Measurements from ENCODE around the gene SLC45A2. TPM values are rescaled to one million over a fixed set of nuclear protein-coding genes. Genes with fewer than 3 reads are reported as not detected.

Gene SLC45A2
- polyA plus RNA-seq, 3 donors: not detected

DNA sequence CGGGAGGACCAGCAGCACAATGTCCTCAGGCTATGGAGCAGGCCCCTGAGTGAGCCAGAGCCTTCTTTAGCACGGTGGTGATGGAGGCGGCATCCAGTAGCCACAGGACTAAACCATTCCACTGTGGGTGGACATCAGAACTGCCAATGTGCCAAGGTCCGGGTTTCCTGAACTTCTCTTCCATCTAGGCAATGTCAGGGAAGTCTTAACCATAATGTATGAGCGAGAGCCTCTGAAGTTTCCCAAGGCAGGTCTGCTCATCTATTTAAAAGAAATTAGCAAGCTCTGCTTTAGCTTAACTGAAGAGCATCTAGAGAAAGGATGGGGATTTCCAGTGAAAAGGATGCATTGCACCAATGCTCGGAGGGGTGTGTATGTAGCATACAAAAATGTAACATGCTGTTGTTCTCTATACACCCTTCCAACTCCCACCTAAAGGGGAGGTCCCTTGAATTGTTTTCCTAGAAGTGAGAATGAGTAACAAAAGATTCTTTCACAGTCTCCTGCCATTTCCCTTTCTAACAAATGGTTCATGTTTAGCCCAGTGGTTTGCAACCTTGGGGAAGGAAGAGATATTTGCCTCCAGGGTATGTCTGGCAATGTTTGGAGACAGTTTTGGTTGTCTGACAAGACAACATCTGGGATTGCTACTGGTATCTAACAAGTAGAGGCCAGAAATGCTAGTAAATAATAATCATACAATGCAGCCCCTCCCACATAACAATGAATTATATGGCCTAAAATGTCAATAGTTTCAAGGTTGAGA, 54.4 kb downstream of the SLC45A2 start:
- peaks cover 0 to 6% (median 4%) of the 10 kb centered on the region in 3 donors for H3K27me3 Mint-ChIP-seq (ENCODE audit: low read depth in 3 of 3)
- Histone ChIP-seq H3K4me3 (replicated peaks in 1 of 3; ENCODE audit: low read depth in 2 of 3, low read length in 3 of 3) (no peak overlapping the region), H3K4me1 (ENCODE audit: control insufficient read depth in 1 of 2, insufficient read depth in 2 of 2, low read length in 2 of 2) (no peaks in the 10 kb centered on the region), H3K79me2 (ENCODE audit: insufficient read depth, low read length) (no peaks in the 10 kb centered on the region), H3K27ac (ENCODE audit: low read depth in 1 of 2, low read length in 2 of 2) (no peak overlapping the region), H3K9me3 (replicated peaks in 1 of 2; ENCODE audit: control insufficient read depth in 1 of 2, insufficient read depth in 1 of 2, low read length in 2 of 2) (no peaks in the 10 kb centered on the region), H3K9ac (ENCODE audit: insufficient read depth, low read length, poor library complexity, severe bottlenecking) (no peak overlapping the region), H3K27me3 (ENCODE audit: control insufficient read depth in 2 of 2, insufficient read depth in 2 of 2, low read length in 2 of 2) (peaks cover 0 to 2% of the 10 kb centered on the region in 2 donors), H3K36me3 (replicated peaks in 1 of 2; ENCODE audit: control insufficient read depth in 1 of 2, insufficient read depth in 2 of 2, low read length in 2 of 2) (no peaks in the 10 kb centered on the region), H3K4me2 (replicated peaks; ENCODE audit: extremely low read depth, low read length, poor library complexity, severe bottlenecking) (no peak overlapping the region), H2AFZ (ENCODE audit: insufficient read depth, low read depth, low read length, poor library complexity, severe bottlenecking) (no peak overlapping the region), H4K20me1 (ENCODE audit: insufficient read depth, low read length) (no peaks in the 10 kb centered on the region)
- H3K9me3 Mint-ChIP-seq: peaks cover 0 to 1% (median 0%) of the 10 kb centered on the region in 7 donors
- H3K36me3 Mint-ChIP-seq: no peaks in the 10 kb centered on the region
- TF ChIP-seq, protein P1, sequence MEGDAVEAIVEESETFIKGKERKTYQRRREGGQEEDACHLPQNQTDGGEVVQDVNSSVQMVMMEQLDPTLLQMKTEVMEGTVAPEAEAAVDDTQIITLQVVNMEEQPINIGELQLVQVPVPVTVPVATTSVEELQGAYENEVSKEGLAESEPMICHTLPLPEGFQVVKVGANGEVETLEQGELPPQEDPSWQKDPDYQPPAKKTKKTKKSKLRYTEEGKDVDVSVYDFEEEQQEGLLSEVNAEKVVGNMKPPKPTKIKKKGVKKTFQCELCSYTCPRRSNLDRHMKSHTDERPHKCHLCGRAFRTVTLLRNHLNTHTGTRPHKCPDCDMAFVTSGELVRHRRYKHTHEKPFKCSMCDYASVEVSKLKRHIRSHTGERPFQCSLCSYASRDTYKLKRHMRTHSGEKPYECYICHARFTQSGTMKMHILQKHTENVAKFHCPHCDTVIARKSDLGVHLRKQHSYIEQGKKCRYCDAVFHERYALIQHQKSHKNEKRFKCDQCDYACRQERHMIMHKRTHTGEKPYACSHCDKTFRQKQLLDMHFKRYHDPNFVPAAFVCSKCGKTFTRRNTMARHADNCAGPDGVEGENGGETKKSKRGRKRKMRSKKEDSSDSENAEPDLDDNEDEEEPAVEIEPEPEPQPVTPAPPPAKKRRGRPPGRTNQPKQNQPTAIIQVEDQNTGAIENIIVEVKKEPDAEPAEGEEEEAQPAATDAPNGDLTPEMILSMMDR (IDR thresholded peaks at IDR 0.05): no peak
- intact Hi-C loops (cut with micrococcal nuclease): loop anchor here in 1 of 2 donors (5.0 kb wide), 1 partner anchor 493 kb away; no protein-coding TSS in a partner anchor
- H3K4me3 Mint-ChIP-seq: no peak overlapping the region
- no peak overlapping the region for H3K27ac Mint-ChIP-seq
- WGBS (ENCODE audit: insufficient coverage): 82% methylated on average over 4 of the region's 6 CpGs
- no peak for DNase-seq
- no peaks in the 10 kb centered on the region for H3K4me1 Mint-ChIP-seq

DNA sequence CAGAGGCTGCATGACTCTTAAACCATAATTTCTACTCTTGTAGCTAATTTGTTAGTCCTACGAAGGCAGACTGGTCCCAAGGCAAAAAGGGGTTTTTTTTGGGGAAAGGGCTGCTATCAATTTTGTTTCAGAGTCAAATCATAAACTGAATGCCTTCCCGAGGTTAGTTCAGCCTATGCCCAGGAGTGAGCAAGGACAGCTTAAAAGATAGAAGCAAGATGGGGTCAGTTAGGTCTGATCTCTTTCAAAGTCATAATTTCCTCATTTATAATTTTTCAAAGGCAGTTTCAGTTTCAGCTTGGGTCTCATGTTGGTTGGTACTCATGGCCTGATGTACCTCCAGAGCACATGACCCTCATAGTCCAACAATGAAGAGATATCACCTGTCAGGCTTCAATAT, 56.2 kb downstream of the SLC45A2 start:
- TF ChIP-seq, protein P1 (IDR thresholded peaks at IDR 0.05): no peak
- Mint-ChIP-seq H3K36me3 (no peaks in the 10 kb centered on the region), H3K4me3 (no peak overlapping the region), H3K4me1 (no peaks in the 10 kb centered on the region), H3K9me3 (peaks cover 0 to 2% (median 0%) of the 10 kb centered on the region in 7 donors), H3K27me3 (ENCODE audit: low read depth in 3 of 3) (no peaks in the 10 kb centered on the region), H3K27ac (no peak overlapping the region)
- Histone ChIP-seq H3K36me3 (replicated peaks in 1 of 2; ENCODE audit: control insufficient read depth in 1 of 2, insufficient read depth in 2 of 2, low read length in 2 of 2) (no peaks in the 10 kb centered on the region), H4K20me1 (ENCODE audit: insufficient read depth, low read length) (no peaks in the 10 kb centered on the region), H3K27me3 (ENCODE audit: control insufficient read depth in 2 of 2, insufficient read depth in 2 of 2, low read length in 2 of 2) (no peaks in the 10 kb centered on the region), H3K4me2 (replicated peaks; ENCODE audit: extremely low read depth, low read length, poor library complexity, severe bottlenecking) (no peak overlapping the region), H3K27ac (ENCODE audit: low read depth in 1 of 2, low read length in 2 of 2) (no peak overlapping the region), H3K79me2 (ENCODE audit: insufficient read depth, low read length) (no peaks in the 10 kb centered on the region), H3K4me3 (replicated peaks in 1 of 3; ENCODE audit: low read depth in 2 of 3, low read length in 3 of 3) (no peak overlapping the region), H3K4me1 (ENCODE audit: control insufficient read depth in 1 of 2, insufficient read depth in 2 of 2, low read length in 2 of 2) (no peaks in the 10 kb centered on the region), H3K9me3 (replicated peaks in 1 of 2; ENCODE audit: control insufficient read depth in 1 of 2, insufficient read depth in 1 of 2, low read length in 2 of 2) (no peaks in the 10 kb centered on the region), H2AFZ (ENCODE audit: insufficient read depth, low read depth, low read length, poor library complexity, severe bottlenecking) (no peak overlapping the region), H3K9ac (ENCODE audit: insufficient read depth, low read length, poor library complexity, severe bottlenecking) (no peak overlapping the region)
- no CpG with 5 or more reads among the region's 2 CpGs for WGBS (ENCODE audit: insufficient coverage)
- intact Hi-C loops (cut with micrococcal nuclease): no loop called here
- DNase-seq: no peak

Measured in CD14-positive monocyte (primary cell).